WTC11 (cell line): ENCODE measurements around the gene NLGN1. TPM values are rescaled to one million over a fixed set of nuclear protein-coding genes. Genes with fewer than 3 reads are reported as not detected.

Experiments
- ATAC-seq: fragments of 200-7000 bp; cut with Tn5 transposase; 2 replicates; pipeline ENCODE4 v1.10.0; 2021; ENCODE audit warnings: mild to moderate bottlenecking, moderate library complexity
- CTCF ChIA-PET: fragments of 300-600 bp; sonication (Branson Sonifier 250); formaldehyde crosslinking; loops from one replicate; lab custom pipeline; 2021; ENCODE audit warnings: antibody characterized with exemption; lab: Charles Lee
- POLR2A ChIA-PET: fragments of 350-600 bp; sonication (Branson Sonifier 250); formaldehyde crosslinking; loops from one replicate; lab custom pipeline; 2021; ENCODE audit warnings: antibody characterized with exemption; lab: Charles Lee
- DNase-seq: peaks from one replicate; pipeline ENCODE4 v3.0.0; 2021; ENCODE audit warnings: low spot score
- H3K27ac Mint-ChIP-seq: 2 replicates; pipeline ENCODE4 v1.8.0; 2021; ENCODE audit warnings: mixed read lengths
- H3K27me3 Mint-ChIP-seq: 2 replicates; pipeline ENCODE4 v1.8.0; 2021; ENCODE audit warnings: low read depth, mild to moderate bottlenecking, moderate library complexity, mixed read lengths
- H3K36me3 Mint-ChIP-seq: 2 replicates; pipeline ENCODE4 v1.8.0; 2021; ENCODE audit warnings: mixed read lengths
- H3K4me1 Mint-ChIP-seq: 2 replicates; pipeline ENCODE4 v1.8.0; 2022; ENCODE audit warnings: mixed read lengths
- H3K4me3 Mint-ChIP-seq: 2 replicates; pipeline ENCODE4 v1.8.0; 2021; ENCODE audit warnings: mild to moderate bottlenecking, moderate library complexity, mixed read lengths
- H3K9me3 Mint-ChIP-seq: 2 replicates; pipeline ENCODE4 v1.8.0; 2021; ENCODE audit warnings: mixed read lengths
- ARID4B ChIP-seq: sonication (generic); formaldehyde crosslinking; IDR thresholded peaks from 2 replicates; pipeline ENCODE4 v1.8.0; 2023; ENCODE audit warnings: missing genetic modification reagents, mild to moderate bottlenecking, borderline replicate concordance
- ATF1 ChIP-seq: sonication (generic); formaldehyde crosslinking; IDR thresholded peaks from 2 replicates; pipeline ENCODE4 v1.8.1; 2023; ENCODE audit warnings: mild to moderate bottlenecking, moderate library complexity, missing genetic modification reagents
- ELF4 ChIP-seq: sonication (generic); formaldehyde crosslinking; IDR thresholded peaks from 2 replicates; pipeline ENCODE4 v1.8.1; 2022; ENCODE audit warnings: low read depth, mild to moderate bottlenecking, moderate library complexity, missing genetic modification reagents
- ERG ChIP-seq: fragments of 250-450 bp; sonication (Bioruptor Pico); IDR thresholded peaks from 2 replicates; pipeline ENCODE4 v1.8.0; 2021; ENCODE audit warnings: mild to moderate bottlenecking
- JAZF1 ChIP-seq: fragments of 250-450 bp; sonication (Bioruptor Pico); IDR thresholded peaks from 2 replicates; pipeline ENCODE4 v1.9.0; 2021; ENCODE audit warnings: moderate library complexity, mild to moderate bottlenecking, inconsistent platforms
- MXD4 ChIP-seq: fragments of 250-450 bp; sonication (Bioruptor Pico); IDR thresholded peaks from 2 replicates; pipeline ENCODE4 v1.8.0; 2021; ENCODE audit warnings: mild to moderate bottlenecking, moderate library complexity, borderline replicate concordance
- NR1H2 ChIP-seq: sonication (generic); formaldehyde crosslinking; IDR thresholded peaks from 2 replicates; pipeline ENCODE4 v1.9.0; 2021; ENCODE audit warnings: mild to moderate bottlenecking, moderate library complexity, missing genetic modification reagents
- RELA ChIP-seq: sonication (generic); formaldehyde crosslinking; IDR thresholded peaks from 2 replicates; pipeline ENCODE4 v1.8.1; 2022; ENCODE audit warnings: missing genetic modification reagents, mild to moderate bottlenecking, borderline replicate concordance
- SOX15 ChIP-seq: fragments of 250-450 bp; sonication (Bioruptor Pico); IDR thresholded peaks from 2 replicates; pipeline ENCODE4 v1.9.0; 2021; ENCODE audit warnings: mild to moderate bottlenecking
- TCF7 ChIP-seq: sonication (generic); formaldehyde crosslinking; IDR thresholded peaks from 2 replicates; pipeline ENCODE4 v1.8.0; 2022; ENCODE audit warnings: mild to moderate bottlenecking, low read depth, missing genetic modification reagents, moderate library complexity
- TP53 ChIP-seq: sonication (generic); formaldehyde crosslinking; IDR thresholded peaks from 2 replicates; pipeline ENCODE4 v1.8.1; 2023; ENCODE audit warnings: mild to moderate bottlenecking, missing genetic modification reagents
- ZNF232 ChIP-seq: sonication (generic); formaldehyde crosslinking; IDR thresholded peaks from 2 replicates; pipeline ENCODE4 v1.8.0; 2022; ENCODE audit warnings: mild to moderate bottlenecking, missing genetic modification reagents
- ZNF317 ChIP-seq: sonication (generic); formaldehyde crosslinking; IDR thresholded peaks from 2 replicates; pipeline ENCODE4 v1.8.1; 2023; ENCODE audit warnings: low read depth, mild to moderate bottlenecking, moderate library complexity, missing genetic modification reagents, borderline replicate concordance
- ZNF396 ChIP-seq: fragments of 250-450 bp; sonication (Bioruptor Pico); IDR thresholded peaks from 2 replicates; pipeline ENCODE4 v1.8.0; 2021; ENCODE audit warnings: mild to moderate bottlenecking, moderate library complexity, borderline replicate concordance
- ZNF423 ChIP-seq: fragments of 250-450 bp; sonication (Bioruptor Pico); IDR thresholded peaks from 2 replicates; pipeline ENCODE4 v2.1.2; 2022; ENCODE audit warnings: mild to moderate bottlenecking, moderate library complexity
- ZSCAN18 ChIP-seq: fragments of 250-450 bp; sonication (Bioruptor Pico); IDR thresholded peaks from 2 replicates; pipeline ENCODE4 v2.1.2; 2022; ENCODE audit warnings: mild to moderate bottlenecking, moderate library complexity
- total RNA-seq: library from RNA; stranded (reverse); gene quantifications from 3 replicates; pipeline ENCODE4 v1.2.3, GENCODE V29; 2021
- TF ChIP-seq, protein P1 (sequence below): fragments of 250-450 bp; sonication (Bioruptor Pico); IDR thresholded peaks from 2 replicates; pipeline ENCODE4 v1.9.0; 2021; ENCODE audit warnings: mild to moderate bottlenecking
- TF ChIP-seq, protein P2 (sequence below): fragments of 250-450 bp; sonication (Bioruptor Pico); conservative IDR thresholded peaks from 2 replicates; pipeline ENCODE4 v1.9.0; 2021; ENCODE audit warnings: mild to moderate bottlenecking

NLGN1 gene
- total RNA-seq, 1 experiment from 2014 or later = 12.4 TPM

DNA sequence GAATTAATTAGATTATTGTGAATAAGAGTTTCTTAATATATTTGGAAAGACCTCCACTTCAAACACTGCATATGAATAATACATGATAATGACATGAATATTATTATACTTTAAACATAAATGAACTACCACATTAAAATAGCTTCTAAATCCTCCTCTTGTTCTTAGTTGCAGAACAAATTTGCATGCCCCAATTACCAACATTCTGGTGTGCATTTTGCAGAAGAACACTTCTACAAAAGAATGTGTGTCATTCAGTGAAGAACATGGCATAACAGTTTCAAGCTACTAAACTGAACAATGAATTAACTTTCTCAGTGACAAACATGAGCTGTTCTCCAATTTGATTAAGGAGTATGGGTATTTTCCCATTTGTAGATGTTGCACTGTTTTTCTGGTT lies 750.3 kb downstream of the NLGN1 start:
- no peak for ATAC-seq
- ChIA-PET CTCF (interaction anchor here (0.7 to 1.2 kb wide), 2 partner anchors 8 to 904 kb away, joined by 3 to 4 read pairs; no protein-coding TSS in a partner anchor), POLR2A (no interaction called here)
- Mint-ChIP-seq H3K27me3 (no peaks in the 10 kb centered on the region), H3K4me3 (no peak overlapping the region), H3K36me3 (peaks cover 8% of the 10 kb centered on the region), H3K4me1 (peaks cover 13% of the 10 kb centered on the region), H3K9me3 (peaks cover 12% of the 10 kb centered on the region), H3K27ac (no peak overlapping the region)
- TF ChIP-seq TCF7 (no peak), ZNF396 (CRISPR knock-in tag) (no peak)
- TF ChIP-seq, protein P1, sequence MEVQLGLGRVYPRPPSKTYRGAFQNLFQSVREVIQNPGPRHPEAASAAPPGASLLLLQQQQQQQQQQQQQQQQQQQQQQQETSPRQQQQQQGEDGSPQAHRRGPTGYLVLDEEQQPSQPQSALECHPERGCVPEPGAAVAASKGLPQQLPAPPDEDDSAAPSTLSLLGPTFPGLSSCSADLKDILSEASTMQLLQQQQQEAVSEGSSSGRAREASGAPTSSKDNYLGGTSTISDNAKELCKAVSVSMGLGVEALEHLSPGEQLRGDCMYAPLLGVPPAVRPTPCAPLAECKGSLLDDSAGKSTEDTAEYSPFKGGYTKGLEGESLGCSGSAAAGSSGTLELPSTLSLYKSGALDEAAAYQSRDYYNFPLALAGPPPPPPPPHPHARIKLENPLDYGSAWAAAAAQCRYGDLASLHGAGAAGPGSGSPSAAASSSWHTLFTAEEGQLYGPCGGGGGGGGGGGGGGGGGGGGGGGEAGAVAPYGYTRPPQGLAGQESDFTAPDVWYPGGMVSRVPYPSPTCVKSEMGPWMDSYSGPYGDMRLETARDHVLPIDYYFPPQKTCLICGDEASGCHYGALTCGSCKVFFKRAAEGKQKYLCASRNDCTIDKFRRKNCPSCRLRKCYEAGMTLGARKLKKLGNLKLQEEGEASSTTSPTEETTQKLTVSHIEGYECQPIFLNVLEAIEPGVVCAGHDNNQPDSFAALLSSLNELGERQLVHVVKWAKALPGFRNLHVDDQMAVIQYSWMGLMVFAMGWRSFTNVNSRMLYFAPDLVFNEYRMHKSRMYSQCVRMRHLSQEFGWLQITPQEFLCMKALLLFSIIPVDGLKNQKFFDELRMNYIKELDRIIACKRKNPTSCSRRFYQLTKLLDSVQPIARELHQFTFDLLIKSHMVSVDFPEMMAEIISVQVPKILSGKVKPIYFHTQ (CRISPR knock-in tag) = no peak
- DNase-seq = no peak

GRCh38 chr3:174153871-174154270 lies 756.3 kb downstream of the NLGN1 start:
- TF ChIP-seq, protein P1 (CRISPR knock-in tag) = no peak
- no peak for TF ChIP-seq ERG
- TF ChIP-seq MXD4 = no peak
- no peak for TF ChIP-seq ARID4B (CRISPR knock-in tag)
- no peak for TF ChIP-seq ELF4 (CRISPR knock-in tag)
- TF ChIP-seq ZNF232 (CRISPR knock-in tag) = no peak
- TF ChIP-seq ZNF317 (CRISPR knock-in tag) = no peak
- TF ChIP-seq RELA = no peak
- no peak for TF ChIP-seq ATF1 (CRISPR knock-in tag)
- TF ChIP-seq ZSCAN18 = no peak
- TF ChIP-seq, protein P2, sequence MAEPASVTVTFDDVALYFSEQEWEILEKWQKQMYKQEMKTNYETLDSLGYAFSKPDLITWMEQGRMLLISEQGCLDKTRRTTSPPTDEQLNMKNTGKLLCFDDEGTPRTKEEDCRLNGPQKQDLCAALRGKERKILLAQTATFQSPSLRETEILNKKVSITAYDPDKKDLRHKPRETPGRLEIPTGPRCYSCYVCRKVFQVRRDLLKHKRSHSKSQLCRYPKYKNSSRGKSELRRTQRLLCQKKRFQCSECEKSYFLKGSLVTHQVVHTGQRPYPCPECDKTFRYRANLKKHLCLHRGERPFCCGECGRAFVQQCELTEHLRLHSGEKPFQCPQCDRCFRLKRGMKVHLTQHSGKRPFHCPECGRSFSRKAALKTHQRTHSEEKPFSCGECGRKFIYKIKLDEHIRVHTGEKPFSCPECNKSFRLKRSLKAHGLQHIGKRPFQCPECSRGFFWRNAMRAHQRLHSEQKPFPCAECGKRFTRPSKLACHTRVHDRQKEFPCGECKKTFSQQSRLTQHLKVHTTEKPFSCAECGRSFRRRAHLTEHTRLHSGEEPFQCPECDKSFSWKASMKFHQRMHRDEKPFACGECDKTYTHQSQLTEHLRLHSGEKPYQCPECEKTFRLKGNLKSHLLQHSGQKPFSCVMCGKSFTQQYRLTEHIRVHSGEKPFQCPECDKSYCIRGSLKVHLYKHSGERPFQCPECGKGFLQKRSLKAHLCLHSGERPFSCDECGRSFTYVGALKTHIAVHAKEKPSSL = no peak
- no peak for TF ChIP-seq SOX15 (CRISPR knock-in tag)
- no peak for TF ChIP-seq TP53 (CRISPR knock-in tag)
- TF ChIP-seq JAZF1 (CRISPR knock-in tag) = no peak
- no peak for TF ChIP-seq ZNF423 (CRISPR knock-in tag)
- no peak for TF ChIP-seq NR1H2 (CRISPR knock-in tag)
- H3K9me3 Mint-ChIP-seq = no peaks in the 10 kb centered on the region
- H3K36me3 Mint-ChIP-seq = no peaks in the 10 kb centered on the region
- ATAC-seq = no peak
- DNase-seq = no peak
- ChIA-PET CTCF (no interaction called here), POLR2A (no interaction called here)
- H3K27ac Mint-ChIP-seq = no peak overlapping the region
- H3K4me1 Mint-ChIP-seq = peaks cover 14% of the 10 kb centered on the region
- no peak overlapping the region for H3K4me3 Mint-ChIP-seq
- H3K27me3 Mint-ChIP-seq = no peaks in the 10 kb centered on the region
